ENCODE data around the gene SETBP1.

The SETBP1 gene

DNA sequence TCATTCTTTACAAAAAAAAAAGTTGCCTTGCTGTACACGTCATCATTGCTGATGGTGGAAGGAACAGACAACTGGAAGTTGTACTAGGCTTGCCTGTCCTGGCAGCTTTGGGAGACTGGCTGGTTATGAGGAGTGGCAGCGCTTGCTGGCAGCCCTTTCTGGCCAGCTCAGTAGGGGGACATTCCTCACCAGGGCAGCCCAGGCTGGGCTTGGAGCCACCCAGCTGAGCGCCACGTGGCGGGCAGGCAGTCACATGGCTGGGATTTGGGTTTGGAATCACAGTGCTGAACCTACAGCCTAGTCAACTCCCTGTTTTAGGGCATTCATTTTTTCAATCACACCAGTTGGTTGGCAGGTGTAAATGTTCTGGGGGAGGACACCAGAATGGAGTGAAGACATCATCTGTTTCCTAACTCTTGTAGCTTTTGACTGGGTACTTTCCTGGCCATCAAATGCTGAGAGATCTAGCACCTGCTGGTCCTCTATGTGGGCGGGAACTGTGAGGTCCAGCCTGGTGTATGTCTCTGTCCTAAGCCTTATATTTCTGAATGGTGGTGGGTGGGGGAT lies 139.3 kb downstream of the SETBP1 start:
- no peak for DNase-seq

DNA sequence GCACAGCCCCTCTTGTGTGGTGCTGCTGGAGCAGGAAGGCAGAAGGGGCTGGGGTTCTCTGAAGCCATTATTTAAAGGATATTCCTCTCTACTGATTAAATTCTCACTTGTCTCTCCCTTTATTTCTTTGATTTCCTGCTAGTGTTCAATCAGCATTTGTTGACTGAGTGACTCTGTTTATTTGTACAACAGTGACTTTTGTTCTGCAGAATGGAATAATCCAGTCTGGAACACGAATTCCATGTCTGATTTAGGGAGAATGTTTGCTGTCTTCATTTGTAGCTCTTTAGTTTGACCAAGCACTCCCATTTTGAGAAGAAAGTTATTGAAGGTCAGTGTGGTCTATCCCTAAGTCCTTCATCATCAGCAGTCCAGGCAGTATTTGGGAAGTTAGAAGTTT lies 141.2 kb downstream of the SETBP1 start:
- DNase-seq = no peak

DNA sequence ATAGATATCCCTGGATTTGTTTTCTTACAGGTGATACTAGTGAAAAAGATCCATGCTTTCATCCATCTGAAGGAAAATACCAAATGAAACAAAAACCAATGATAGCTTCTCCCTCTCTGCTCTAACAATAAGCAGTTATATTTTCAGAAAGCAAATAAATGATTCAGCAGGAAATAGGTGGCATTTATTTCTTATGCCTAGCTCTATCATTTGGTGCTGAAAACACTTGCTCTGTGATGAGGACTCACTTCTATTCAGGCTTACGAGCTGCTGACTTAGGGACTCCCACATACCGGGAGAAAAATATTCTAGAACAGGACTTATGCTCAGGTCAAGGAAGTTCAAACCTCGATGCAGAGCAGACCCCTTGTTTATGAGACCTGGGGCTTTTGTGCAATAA lies 142.6 kb downstream of the SETBP1 start:
- no peak for DNase-seq

DNA sequence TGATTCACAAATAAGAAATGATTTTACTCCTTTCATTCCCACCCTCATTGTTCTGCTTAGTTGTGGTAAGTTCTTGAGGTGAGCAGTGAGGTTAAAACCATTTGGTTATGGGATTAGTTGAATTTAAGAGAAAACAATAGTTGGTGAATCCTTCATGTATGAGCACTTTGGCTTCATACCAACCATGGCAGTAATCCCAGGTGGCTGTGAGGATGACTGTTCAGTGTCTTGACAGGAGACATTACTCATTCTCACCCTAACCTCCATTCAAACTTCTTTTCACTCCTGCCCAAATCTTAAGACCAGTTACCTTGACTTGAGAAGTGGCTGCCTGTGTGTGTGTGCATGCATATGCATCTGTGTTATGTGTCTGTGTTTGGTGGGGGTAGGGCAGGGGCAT lies 143.1 kb downstream of the SETBP1 start:
- DNase-seq = no peak

DNA sequence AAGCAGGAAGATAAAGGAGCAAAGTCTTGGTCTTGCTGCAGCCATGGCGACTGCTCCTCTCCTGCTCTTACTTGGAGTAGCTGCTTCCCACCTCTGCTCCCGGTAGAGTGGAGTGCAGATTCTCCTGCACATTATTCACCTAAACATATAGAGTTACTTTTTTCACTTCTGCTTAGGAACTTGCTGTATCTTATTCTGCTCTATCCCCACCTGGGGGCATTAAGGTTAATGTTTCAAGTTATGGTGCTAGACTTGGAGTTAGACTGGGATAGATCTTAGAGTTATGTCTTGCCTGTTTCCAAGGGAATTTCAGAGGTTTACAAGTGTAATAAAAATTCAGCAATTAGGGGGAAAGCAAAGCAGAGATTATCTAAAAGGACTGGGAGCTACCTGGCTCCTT lies 144.2 kb downstream of the SETBP1 start:
- no peak for DNase-seq

DNA sequence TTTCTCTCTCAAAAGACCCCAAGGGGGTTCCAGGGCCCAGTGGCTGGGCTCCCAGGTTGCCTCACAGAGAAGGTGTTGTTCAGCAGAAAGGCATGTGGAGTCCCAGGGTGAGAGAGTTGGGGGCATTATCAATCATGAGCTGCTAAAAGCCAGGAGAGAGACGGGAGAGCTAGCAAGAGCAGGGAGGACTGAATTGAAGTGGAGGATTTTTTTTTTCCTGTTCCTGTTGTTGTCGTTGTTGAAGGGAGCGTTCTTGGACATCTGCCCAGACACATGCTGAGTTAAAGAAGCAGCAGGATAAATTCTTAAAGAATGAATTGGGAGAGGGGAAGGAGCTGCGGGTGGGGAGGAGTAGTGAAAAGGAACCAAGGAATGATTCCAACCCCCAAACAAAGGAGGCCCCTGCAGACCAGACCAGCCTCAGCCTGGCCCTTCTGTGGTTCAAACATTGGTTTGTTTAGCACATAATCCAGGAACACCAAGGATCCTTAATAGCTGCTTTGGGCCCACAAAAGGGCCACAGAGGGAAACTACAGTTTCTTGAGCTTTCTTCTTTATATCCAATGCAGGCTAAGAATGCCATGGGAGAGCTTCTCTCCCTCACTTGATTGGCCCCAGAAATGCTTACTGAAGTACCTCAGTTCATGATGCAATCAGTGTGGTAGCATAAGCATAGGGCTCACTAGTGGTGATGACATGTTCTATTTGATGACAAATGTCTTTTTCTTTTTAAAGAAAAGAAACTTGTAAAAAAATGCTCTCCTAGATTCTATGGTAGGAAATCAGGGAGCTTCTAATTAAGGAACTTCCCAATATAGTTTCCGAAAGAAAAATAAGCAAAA lies 146.0 kb downstream of the SETBP1 start:
- peak; percentile 87 for DNase-seq

DNA sequence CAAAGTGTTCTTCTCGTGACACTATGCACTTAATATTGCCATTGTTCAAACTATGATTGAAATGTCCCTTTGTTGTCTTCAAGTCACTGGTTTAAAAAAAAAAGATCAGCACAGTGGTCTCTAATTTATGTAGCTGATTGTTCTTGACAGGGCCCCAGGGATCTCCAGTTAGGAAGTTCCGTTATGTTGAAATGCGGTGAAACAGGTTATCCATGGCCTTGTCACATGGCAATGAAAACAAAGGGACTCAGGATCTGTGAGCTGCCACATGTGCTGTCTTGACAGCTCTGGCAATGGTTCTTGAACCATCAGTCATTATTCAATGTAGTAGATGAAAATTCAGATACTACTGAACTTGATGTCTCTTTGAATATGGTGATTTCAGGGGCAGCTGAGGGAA lies 147.4 kb downstream of the SETBP1 start:
- DNase-seq = no peak

DNA sequence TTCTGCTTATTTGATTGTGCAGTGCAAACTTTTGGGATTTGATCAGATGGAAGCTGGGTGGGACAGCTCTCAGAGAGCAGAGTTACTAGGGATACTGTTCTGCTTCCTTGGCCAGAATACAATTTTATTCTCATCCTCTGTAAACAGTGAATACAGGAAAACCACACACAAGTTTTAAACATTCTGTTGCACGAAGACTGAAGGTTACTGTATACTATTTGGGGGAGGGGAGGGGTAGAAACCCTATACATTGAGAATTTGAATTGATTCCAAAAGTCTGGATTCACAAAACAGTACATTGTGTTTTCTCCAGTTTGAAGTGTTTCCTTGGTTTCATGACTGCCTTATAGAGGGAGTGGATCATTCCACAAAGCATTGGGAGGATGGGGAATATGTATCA lies 149.9 kb downstream of the SETBP1 start:
- no peak for DNase-seq

DNA sequence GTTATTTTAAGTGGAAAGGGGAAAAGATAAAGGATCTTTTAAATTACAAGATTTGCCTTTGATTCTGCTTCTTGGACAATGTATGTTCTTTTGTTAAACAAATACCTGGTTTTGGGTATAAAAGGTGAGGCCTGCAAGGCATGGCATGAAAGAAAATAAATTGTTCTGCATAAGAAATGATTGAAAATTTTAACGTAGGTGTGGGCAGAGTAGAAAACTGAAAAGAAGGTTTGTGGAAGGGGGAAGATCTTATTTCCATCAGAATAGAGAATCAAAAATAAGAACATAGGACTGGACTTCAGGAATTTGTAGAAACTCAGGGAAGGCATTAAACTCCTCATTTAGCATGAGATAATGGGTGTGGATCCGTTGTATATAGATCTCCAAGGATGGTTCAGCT lies 153.1 kb downstream of the SETBP1 start:
- DNase-seq = no peak

DNA sequence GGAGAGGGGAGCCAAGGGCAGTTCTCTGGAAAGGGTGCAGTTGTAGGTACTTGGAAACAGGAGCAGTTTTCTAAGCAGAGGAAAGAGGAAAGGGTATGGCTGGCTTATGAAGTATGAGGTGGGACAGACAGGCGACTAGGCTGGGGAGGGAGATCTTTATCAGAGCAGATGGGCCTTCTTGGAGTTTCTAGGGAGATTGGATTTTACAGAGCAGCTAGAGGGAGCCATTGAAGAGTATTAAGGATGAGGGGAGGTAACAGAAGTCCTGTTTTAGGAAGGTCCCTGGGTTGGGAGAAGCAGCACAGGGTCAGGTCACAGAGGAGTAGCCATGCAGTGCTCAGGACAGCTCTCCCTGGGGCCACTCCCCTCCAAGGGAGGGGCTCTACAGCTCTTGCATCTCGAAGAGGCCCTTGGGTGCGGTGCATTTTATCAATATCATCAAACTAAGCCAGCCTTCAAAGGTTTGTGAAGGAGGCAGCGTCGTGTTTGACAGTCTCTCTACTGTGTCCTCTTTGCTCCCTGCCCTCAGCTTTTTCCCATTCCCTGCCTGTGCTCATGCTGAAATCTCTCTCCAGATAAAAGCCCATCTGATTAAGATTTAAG lies 154.3 kb downstream of the SETBP1 start:
- DNase-seq = no peak

DNA sequence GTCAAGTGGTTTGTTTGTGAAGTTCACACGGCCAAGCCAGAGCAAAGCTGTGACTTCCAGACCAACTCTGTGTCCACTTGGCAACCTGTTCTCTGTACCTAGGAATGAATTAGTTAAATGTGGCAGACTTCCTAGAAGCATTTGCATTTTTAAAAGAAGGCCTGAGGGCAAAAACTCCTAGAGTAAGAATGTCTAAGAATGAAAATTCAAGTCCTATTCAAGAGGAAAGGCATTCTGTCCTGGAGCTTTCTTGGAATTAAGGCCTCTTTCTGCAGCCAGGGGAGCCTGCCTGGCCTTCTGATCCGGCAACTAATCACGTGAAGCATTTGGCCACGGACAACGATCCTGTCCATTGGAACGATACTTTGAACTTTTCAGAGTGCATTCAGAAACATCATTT lies 155.0 kb downstream of the SETBP1 start:
- DNase-seq = no peak

DNA sequence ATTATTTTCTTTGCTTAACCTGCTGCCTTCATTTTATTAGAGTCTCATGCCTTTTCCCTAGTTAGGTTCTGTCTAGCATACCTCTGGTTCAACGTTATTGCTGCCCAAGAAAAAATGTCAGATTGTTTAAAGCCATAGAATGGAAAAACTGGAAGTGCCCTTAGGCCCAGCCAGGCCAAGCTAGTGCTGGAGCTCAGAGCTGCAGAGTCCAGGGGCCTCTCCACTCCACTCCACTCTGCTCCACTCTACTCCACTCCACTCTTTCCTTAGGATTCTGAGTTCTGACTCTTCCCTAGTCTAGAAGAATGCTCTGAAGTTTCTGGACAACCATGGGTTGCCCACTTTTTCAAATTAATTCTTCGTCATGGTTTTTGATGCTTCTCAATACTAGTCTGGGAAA lies 155.6 kb downstream of the SETBP1 start:
- no peak for DNase-seq

DNA sequence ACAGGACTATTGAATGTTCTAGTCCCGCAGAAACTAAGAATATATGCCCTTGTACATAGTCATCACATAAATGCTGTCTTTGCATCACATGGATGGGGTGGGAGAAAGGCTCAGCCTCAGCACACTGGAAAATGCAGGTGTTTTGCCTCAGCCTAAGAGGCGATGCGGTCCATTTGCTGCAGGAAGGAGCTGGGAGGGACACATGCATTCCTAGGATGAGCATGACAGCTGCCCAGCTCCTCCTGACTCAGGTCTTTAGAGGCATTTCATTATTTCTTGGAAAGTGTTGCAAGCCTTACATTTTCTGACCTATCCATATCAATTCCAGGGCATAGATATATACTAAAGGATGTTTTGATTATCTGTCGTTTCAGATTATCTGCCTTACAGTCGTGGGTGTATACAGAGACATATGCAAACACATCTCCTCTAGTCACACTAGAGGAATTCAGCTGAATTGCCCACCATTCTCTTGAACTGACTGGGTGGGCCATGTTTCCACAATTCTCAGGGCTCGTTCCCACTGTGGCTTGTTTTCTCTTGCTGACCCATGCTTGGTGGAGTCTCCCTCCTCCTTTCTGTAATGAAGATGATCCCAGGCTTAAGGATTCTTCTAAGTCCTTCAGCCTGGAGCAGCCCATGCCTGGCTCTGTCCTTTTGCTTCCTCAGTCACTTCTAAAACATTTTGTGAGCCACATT lies 156.9 kb downstream of the SETBP1 start:
- no peak for DNase-seq

DNA sequence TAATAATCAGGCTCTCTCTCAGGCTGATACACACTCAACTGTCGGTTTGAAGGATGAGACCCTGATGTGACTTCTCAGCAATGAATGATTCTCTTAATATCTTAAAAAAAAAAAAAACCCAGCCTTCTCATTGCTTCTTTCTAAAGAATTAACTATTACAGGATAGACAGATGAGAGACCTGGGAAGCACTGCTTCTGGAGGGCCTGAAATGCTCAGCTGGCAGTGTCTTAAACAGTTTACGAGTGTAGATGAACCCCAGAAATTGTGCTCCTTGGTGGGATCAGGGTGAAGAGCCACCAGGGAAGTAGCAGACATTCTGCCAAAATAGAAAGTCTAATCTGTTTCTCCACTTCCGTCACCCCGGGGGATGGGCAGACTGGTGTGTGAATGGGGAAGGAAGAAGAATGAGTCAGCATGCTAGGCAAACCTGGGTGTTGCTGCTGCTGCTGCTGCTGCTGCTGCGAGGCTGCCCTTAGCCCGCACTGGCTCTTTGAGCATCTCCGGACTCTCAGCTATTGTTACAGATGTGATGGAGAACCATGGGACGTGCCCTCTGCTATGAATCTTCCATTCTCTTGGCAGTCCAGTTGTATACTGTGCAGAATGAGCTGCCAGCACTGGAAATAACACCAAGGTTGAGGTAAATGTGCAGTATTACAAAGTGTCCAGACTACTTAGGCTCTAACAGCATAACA lies 158.4 kb downstream of the SETBP1 start:
- no peak for DNase-seq

DNA sequence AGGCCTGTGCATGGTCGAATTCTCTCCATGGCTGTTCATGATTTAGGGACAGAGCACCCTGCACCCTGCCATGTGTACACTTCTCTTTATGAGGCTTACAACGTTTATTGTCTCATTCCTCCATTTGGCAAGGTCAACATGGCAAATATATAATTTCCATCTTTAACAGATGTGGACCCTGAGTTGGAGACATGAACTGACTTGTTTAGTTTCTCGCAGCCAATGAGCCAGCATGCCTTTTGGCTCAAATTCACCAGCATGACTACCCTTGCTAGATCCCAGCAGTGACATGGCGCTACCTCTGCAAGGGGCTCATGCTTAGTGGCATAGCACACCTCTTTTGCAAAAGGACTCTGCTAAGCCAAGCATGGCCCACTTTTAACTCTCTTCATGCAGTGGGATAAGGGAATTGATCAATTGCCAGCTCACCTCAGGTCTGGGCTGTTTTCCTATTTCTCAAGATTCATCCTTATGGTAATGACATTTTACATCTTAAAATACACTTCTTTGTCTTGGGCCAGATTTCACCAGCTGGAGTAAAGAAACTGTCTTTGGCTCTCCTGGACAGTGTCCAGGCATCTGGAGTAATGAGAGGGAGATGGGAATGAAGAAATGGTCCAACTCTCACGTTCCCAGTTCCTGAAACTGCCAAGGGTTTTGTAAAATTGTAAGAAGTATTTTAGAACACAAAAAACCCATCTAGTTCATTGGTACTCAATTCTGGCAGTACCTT lies 159.5 kb downstream of the SETBP1 start:
- DNase-seq = no peak

DNA sequence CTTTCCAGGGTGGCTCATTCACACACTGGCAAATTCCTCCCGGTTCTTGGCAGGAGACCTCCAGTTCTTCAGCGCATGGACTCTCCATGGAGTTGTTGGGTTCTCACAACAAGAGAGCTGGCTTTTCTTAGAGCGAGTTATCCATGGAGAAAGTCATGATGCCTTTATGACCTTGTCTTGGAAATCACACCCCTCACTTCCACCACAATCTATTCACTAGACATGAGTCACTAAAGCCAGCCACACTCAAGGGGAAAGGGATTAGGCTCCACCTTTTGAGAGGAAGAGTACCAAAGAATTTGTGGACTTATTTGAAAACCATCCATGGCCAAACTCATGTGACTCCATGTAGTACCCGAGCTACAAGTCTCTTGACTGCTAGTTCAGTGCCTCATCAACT lies 160.5 kb downstream of the SETBP1 start:
- no peak for DNase-seq

DNA sequence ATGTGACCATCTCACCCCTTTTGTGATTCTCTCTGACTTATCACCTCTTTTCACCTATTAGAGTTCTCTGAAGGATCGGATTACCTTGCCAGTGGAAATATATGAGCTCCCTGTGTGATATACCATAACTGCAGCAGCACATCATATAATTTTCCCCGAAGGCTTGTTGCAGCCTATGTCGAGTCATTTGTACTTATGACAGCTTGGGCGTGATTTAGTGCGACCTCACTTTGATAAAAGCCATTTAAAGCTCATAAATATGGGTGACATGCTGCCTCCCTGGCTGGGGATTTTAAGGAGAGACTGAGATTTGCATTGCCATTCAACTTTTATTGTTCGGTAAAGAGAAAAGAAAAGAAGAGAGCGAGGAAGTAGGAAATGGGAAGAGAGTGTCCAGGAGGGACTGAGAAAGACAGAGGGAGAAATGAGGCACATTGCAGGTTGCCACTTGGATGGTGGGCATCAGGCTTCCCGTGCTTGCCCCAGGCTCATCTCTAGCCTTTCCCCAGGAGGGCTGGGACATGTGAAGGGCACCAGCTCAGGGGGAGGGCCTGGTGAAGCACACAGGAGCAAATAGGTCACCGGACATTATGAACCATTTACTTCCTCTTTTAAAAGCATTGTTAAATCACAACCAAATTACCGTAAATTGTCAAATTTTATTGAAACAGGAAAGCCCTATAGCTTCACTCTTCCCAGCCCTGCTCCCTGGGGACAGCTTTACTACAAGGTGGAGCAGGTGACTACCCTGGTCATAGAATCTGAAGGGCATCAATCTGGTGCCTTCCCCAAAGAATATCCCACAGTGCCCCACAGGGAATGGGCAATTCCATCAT lies 161.3 kb downstream of the SETBP1 start:
- no peak for DNase-seq

DNA sequence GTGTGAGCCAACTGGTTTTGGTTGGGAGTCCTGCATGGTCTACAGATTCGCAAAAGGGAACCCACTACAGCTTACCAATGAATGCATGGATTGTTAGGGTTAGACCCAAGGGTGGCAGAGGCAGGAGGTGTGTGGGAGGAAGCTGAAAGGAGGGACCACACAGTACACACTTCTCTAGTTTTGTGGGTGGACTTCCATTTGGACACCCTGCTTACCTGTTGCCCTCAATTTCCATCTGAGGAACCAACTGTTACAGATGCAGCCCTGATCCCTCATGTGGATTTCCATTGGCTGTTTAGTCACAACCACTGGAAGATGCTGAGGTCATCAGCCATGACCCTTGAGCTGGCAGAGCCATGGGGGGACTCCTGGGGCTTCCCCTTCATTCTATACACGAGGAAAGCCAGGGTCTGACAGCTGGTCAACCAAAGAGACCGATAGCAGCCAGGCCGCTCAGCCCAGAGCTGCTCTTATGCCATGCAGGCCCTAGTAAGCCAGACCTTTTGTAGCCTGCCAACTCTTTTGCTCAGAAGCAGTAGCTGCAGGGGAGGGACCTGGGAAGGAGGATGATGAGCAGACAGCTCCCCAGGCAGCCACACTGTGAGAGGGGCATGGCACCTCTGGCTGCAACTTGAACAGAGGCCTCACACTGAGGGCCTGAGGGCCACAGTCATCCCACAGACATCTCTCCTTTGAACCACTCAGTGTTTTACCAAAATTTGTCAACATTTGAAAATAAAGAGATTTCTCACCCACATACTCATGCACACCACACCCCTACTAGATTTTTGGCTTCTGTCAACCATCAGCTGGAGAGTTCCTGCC lies 162.1 kb downstream of the SETBP1 start:
- no peak for DNase-seq

DNA sequence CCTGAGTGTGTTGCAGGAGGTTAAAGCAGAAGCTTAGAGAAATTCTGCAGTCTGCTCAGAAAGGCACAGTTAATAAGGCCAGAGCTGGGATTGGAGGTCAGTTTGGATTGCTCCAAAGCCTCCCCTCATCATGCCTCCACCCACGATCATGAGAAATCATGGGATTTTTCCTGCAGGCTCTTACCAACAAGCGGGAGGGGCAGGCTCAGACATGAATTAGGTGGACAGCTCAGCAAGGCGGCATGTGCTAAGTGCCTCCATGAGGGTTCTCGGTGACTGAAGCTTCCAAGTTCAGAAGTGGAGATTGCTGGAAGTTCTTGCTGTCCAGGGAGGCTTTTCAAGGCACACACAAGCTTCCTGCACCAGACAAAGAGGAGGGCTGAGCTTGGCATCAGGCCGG lies 163.8 kb downstream of the SETBP1 start:
- no peak for DNase-seq

DNA sequence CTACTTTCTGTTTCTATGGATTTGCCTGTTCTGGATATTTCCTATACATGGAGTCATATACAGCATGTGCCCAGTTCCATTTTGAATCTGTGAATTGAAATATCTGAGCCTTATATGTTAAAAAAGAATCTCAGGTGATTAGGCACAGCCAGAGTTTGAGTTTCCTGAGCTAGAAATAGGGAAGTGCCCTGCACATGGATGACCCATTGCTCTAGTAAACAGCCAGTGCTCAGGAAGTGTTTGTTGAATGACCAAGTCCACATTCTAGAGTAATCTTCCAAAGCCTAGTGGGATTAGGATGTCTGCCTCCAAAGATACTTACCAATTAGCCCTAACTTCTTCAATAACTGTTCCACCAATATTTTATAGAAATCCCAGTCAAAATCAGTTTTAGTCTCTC lies 165.8 kb downstream of the SETBP1 start:
- no peak for DNase-seq

All from NCI-H2029 treated with DMSO at 0.1 percent for 48 hours (cell line).